ENCODE measurements around the gene DCLRE1B. TPM values are rescaled to one million over a fixed set of nuclear protein-coding genes. Genes with fewer than 3 reads are reported as not detected.

The DCLRE1B gene
- total RNA-seq, 3 donors from 2014 or later: 4.2 to 6.0 (median 5.2) TPM

- no peaks in the 10 kb centered on the region for H3K9me3 ChIP-seq
- ATAC-seq (no peak), DNase-seq (no peak)
- H3K4me3 ChIP-seq: no peak overlapping the region
- intact Hi-C loops (cut with DNase I, micrococcal nuclease): no loop called here
- H3K4me1 ChIP-seq (ENCODE audit: low read depth): no peaks in the 10 kb centered on the region
- TF ChIP-seq CTCF (IDR thresholded peaks at IDR 0.05): no peak
- H3K36me3 ChIP-seq (ENCODE audit: low read depth): no peaks in the 10 kb centered on the region
Observed at GRCh38 chr1:113858982-113859381, 46.1 kb upstream of the DCLRE1B start.

GRCh38 chr1:113859478-113860175 is 45.5 kb upstream of the DCLRE1B start:
- Histone ChIP-seq H3K36me3 (ENCODE audit: low read depth) (no peaks in the 10 kb centered on the region), H3K9me3 (no peaks in the 10 kb centered on the region), H3K4me1 (ENCODE audit: low read depth) (no peaks in the 10 kb centered on the region), H3K4me3 (no peak overlapping the region)
- DNase-seq: no peak
- intact Hi-C loops (cut with DNase I, micrococcal nuclease): no loop called here
- peak; percentile 67 for ATAC-seq
- no peak for TF ChIP-seq CTCF (IDR thresholded peaks at IDR 0.05)

GRCh38 chr1:113860891-113861290 is 44.2 kb upstream of the DCLRE1B start:
- DNase-seq (no peak), ATAC-seq (no peak)
- TF ChIP-seq CTCF (IDR thresholded peaks at IDR 0.05): no peak
- intact Hi-C loops (cut with DNase I, micrococcal nuclease): no loop called here
- Histone ChIP-seq H3K4me1 (ENCODE audit: low read depth) (no peaks in the 10 kb centered on the region), H3K4me3 (no peak overlapping the region), H3K9me3 (no peaks in the 10 kb centered on the region), H3K36me3 (ENCODE audit: low read depth) (no peaks in the 10 kb centered on the region)

- ATAC-seq: no peak
- no peak for TF ChIP-seq CTCF (IDR thresholded peaks at IDR 0.05)
- H3K36me3 ChIP-seq (ENCODE audit: low read depth): no peaks in the 10 kb centered on the region
- H3K4me1 ChIP-seq (ENCODE audit: low read depth): no peaks in the 10 kb centered on the region
- DNase-seq: no peak
- no peaks in the 10 kb centered on the region for H3K9me3 ChIP-seq
- no peak overlapping the region for H3K4me3 ChIP-seq
- intact Hi-C loops (cut with DNase I, micrococcal nuclease): no loop called here
Observed at GRCh38 chr1:113861641-113862040, 43.5 kb upstream of the DCLRE1B start.

GRCh38 chr1:113868387-113869083 is 36.6 kb upstream of the DCLRE1B start:
- Histone ChIP-seq H3K9me3 (no peaks in the 10 kb centered on the region), H3K36me3 (ENCODE audit: low read depth) (no peaks in the 10 kb centered on the region), H3K4me3 (no peak overlapping the region), H3K4me1 (ENCODE audit: low read depth) (no peaks in the 10 kb centered on the region)
- no peak for TF ChIP-seq CTCF (IDR thresholded peaks at IDR 0.05)
- intact Hi-C loops (cut with DNase I, micrococcal nuclease): no loop called here
- no peak for ATAC-seq
- no peak for DNase-seq

All from mucosa of descending colon (tissue), 3 donors.